Measurements from ENCODE around the gene MINK1.

The MINK1 gene

DNA sequence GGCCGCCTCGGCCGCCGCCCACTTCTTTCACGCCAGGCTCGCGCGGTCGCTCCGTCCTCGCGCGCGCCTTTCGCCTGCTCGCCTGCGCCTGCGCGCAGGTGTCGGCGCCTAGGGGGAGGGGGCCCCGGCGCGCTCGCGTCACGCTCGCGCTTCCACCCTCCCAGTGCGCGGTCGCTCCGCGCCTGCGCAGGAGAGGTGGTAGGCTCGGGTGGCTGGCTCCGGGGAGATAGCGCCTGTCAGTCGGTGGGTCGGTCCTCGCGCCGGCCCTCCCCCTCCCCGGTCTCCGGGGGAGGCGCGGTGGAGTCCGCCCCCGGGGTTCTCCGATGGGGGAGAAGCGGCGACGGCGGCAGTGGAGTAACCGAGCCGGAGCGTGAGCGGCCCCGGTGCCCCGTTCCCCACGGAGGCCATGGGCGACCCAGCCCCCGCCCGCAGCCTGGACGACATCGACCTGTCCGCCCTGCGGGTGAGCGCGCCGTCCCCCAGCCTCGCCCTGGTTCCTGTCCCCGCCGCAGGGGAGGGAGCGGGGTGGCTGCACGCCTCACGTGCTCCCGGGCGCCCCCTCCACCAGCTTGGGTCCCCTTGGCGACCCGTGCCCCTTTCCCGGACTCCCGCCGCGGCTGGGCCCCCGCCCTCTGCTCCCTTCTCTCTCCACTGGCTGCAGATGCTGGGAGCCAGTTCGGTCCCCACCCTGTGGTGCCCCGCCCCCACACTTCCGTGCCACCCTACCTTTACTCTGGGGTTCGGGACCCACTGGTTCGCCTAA is at the start of gene MINK1:
TSS of gene MINK1 (plus strand) at position 163 of the 763 bp plus-strand sequence. CDS start at position 407, 244 bp downstream.
- peak; percentile 83 for DNase-seq

DNA sequence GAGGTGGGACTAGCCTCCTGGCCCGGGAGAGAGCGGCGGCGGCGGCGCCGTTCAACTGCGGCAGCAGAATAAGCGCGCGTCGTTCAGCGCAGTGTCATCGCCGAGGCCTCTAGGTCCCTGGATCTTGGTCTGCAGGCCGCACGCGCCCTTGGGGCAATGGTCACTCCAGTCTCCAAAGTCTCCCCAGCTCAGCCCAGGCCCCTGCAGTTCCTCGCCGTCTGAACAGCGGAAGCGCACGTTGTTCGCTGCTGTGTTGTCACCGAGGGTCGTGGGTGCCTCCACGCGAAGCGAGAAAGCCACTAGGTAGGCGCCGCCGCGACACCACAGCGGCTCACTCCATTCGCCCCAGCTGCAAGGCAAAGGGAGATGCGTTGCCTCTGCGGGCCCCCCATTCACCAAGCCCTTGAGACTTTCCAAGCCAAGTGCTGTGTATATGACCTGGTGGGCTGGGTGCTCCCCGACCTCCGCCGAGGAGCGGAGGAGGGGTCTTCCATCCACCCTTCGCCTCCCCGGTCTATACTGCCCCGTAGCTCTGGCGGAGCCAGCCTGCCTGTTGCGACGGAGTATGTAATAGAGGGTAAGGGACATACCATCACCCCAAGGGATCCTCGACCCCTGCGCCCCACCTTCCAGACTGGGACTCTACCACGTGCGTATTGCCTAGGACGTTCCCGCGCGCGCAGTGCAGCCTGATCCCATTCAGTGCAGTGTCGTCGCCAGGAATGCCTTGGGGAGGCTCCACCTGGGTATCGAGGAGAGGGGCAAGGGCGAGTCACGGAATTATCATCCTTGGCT is 47.6 kb upstream of the MINK1 start:
- no peak for DNase-seq

DNA sequence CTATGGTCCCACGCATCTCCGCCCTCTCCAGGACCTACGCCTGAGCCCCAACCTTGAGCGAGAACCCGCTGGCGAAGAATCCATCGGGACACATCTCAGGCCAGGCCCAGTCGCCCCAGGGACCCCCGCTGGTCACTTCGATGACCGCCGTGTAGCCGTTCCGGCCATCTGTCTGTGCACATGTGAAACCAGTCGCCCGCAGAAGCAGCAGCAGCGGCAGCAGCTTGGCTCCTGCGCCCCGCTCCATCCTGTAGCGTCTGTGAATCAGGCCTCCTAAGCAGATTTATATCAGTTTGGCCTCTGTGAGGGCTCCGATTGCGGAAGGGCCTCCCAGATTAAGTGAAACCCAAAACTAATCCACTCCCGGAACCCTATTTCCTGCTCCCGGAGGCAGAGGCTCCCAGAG is 47.0 kb upstream of the MINK1 start, which contains the start of gene VMO1:
TSS of gene VMO1 (minus strand) at position 259 of the 406 bp plus-strand sequence. CDS start at position 247, 12 bp downstream.
- DNase-seq: no peak

DNA sequence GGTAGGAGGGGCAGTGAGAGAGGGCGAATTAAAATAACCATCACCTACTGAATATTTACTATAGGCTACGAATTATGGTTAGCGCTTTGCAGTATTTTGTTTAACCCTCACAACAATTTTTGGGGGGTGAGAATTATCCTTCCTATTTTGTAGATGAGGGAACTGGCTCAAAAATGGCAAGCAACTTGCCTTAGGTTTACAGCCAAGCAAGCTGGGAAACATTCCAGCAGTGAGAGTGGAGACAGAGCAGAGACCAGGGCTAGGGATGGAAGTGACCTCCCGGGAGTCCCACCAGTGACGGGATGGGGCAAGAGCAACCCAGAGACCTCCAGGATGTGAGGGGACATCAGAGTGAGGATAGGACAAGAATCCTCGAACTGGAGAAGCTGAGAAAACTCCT is 46.6 kb upstream of the MINK1 start:
- no peak for DNase-seq

DNA sequence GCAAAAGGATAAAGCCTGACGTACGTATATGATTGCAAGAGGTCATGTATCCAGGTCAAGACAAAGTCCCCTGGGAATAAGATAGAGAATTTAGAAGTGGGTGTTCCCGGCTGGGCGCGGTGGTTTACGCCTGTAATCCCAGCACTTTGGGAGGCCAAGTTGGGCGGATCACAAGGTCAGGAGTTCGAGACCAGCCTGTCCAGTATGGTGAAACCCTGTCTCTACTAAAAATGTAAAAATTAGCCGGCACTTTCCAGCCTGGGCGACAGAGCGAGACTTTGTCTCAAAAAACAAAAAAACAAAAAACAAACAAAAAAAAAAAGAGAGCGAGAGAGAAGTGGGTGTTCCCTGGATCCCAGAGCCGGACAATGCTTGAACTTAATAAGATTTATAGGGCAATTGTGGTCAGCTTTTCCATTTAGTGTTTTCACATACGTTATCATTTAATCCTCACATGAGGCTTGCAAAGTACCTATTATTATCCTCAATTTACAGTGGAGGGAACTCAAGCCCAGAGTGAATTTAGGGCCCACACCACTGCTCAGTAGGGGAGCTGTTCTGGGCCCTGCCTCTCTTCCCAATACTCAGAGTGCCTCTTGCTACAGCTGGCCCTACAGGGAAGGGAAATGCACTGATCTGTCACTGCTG is 44.9 kb upstream of the MINK1 start:
- no peak for DNase-seq

DNA sequence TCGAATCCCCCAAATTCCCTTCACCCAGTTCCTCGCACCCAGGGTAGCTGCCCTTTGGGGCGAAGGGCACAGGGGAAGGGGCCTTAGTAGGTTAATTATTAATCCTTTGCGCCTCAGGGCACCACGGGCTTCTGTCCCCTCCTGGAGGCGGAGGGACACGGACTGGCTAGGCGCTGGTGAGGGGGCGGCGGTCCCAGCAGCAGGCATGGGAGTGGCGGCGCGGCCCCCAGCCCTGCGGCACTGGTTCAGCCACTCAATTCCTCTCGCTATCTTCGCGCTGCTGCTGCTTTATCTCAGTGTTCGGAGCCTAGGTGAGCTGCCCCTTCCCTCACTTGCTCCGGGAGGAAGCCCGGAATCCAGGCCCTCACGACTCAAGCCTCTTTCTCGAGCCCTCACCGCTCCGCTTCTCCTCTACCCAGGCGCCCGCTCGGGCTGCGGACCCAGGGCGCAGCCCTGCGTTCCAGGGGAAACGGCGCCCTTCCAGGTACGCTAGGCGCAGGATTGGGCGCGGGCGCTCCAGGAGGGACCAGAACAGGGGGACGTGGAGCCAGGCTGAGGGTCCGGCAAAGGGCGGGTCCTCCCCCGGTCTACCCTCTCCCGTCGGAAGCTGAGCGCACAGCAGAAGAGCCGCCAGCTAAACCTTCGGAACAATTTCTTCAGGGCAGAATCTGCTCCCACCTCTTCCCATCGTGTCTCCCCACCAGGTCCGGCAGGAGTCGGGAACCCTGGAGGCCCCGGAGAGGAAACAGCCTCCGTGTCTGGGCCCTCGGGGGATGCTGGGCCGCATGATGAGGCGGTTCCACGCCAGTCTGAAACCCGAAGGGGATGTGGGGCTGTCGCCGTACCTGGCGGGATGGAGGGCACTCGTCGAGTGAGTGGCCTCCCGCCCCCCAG is 44.1 kb upstream of the MINK1 start, which contains the start of gene GLTPD2:
TSS of gene GLTPD2 (plus strand) at position 158 of the 894 bp plus-strand sequence. CDS start at position 206, 48 bp downstream.
- no peak for DNase-seq

DNA sequence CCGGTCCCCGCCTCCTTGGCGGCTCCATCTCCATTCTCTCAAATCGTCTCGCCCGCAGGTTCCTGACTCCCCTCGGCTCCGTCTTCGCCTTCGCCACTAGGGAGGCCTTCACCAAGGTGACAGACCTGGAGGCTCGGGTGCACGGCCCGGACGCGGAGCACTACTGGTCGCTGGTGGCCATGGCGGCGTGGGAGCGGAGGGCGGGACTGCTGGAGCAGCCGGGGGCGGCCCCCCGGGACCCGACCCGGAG is 43.5 kb upstream of the MINK1 start:
- no peak for DNase-seq

DNA sequence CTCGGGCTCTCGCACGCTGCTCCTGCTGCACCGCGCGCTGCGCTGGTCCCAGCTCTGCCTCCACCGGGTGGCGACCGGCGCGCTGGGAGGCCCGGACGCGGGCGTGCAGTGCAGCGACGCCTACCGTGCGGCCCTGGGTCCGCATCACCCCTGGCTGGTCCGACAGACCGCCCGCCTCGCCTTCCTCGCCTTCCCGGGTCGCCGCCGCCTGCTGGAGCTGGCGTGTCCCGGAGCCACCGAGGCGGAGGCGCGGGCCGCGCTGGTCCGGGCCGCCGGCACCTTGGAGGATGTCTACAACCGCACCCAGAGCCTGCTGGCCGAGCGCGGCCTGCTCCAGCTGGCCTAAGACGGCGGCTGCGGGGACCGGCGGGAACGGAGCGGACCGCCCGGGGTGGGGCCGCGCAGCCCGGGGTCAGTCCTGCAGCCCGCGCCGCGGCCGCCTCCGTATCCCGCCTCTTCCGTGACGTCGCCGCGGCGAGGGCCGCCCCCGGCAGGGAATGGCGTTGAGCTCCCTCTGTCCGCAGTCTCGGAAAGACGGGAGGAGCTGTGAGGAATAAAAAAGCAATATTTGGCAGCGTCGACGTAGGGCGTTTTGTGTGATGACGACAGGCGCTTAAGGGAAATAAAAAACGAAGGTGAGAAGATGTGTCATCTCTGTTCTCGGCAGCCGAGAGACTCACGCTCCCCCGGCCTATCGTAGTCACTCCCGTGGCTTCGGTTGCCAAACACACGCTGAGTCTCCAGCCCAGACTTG is 43.0 kb upstream of the MINK1 start:
- peak; percentile 75 for DNase-seq

DNA sequence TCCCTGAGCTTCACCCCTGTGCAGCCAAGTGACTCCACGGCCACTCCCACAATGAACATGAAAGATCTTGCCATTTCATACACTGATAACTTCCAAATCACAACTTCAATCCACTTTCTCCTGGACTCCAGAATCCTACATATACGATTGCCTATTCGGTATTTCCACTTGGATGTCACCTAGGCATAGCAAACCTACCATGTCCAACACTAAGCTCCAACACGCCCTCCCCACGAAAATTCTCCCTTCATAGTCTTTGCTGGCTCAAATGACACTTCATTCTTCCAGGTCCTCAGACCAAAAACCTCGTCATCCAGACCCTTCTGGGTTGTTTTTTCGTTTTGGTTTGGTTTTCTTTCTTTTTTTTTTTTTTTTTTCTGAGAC is 42.4 kb upstream of the MINK1 start:
- no peak for DNase-seq

DNA sequence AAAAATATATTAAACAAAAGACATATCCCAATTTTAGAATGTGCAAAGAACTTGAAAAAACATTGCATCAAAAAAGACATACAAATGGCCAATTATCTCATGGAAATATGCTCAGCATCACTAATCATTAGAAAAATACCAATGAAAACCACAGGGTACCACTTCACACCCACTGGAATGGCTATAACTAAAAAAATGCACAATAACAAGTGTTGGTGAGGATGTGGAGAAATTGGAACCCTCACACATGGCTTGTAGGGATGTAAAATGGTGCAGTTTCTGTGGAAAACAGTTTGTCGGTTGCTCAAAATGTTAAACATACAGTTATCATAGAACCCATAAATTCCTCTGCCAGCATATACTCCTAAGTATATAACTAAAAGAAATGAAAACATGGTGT is 38.0 kb upstream of the MINK1 start:
- DNase-seq: no peak

DNA sequence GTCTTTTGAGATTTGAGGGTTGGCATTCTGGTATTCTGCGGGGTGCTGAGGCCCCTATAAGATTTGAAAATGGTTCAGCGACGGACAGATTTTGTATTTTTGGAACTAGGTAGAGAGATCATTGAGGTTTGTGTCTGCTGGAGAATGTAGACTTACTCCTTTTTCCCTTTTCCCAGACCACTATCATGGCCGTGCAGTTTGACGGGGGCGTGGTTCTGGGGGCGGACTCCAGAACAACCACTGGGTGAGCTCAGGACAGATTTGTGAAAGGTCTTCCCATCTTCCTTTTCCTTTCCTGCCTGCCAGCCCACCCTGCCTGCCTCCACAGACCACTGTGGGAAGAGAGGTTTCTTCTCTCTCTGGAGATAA is 36.6 kb upstream of the MINK1 start:
- peak; percentile 37 for DNase-seq

DNA sequence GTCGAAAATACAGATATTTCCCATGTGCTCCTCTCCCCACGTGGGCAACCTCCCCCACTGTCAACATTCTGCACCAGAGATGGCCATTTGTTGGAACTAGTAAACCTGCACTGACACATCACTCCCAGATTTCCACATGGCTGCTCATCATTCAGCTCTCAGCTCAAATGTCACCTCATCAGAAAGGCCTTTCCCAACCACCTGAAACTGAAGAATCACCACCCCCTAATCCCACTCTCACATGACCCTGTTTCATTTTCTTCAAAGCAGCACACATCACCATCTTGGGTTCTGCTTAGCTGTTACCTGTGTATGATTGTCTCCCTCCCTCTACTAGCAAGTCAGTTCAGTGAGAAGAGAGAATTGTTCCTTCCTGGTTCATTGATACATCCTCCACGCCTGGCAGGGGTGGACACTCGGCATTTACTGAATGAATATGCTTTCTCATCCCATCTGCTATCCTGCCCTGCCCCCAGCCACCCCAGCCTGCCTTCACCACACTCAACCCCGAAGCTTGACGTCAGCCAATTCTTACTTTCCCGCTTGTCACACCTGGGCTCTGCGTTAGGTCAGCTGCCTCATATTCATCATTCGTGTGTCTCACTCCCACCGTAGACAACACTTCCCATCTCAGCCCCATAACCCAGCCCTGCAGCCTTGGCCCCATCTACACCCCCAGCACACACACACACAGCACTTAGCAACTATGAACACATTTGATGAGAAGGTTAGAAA is 32.5 kb upstream of the MINK1 start:
- no peak for DNase-seq

DNA sequence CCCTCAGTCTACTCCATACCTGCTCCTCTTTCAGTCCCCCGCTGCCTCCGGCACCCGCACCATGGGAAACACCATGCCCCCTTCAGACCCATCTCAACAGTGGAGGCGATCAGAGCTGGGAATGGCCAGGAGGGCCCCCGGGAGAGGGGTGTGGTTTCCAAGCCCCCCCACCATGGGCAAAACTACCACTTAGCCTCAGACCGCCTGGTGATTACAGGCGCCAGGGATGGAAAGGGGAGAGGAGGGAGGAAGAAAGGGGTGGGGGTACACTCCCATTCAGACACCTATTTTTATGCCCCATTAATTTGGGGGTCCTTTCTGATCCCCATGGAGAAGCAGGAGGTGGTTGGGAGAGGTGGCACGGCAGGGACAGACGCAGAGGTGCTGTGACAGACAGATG is 30.9 kb upstream of the MINK1 start, which contains the start of gene C17orf114:
TSS of gene C17orf114 (minus strand) at position 101 of the 400 bp plus-strand sequence.
- no peak for DNase-seq

DNA sequence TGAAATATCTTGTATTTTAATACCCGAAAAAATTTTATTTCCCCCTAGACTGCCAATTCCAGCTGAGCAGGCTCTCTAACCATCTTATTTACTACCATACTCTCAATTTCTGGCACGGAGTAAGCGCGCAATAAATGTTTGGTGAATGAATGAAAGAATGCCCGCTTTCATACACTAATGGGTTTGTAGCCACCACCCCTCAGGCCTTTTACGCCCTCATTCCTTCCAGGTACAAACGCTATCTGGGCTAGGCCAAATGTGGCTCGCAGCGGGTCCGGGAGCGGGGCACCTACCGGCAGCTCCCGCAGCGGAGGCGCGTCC is 26.7 kb upstream of the MINK1 start:
- DNase-seq: no peak

DNA sequence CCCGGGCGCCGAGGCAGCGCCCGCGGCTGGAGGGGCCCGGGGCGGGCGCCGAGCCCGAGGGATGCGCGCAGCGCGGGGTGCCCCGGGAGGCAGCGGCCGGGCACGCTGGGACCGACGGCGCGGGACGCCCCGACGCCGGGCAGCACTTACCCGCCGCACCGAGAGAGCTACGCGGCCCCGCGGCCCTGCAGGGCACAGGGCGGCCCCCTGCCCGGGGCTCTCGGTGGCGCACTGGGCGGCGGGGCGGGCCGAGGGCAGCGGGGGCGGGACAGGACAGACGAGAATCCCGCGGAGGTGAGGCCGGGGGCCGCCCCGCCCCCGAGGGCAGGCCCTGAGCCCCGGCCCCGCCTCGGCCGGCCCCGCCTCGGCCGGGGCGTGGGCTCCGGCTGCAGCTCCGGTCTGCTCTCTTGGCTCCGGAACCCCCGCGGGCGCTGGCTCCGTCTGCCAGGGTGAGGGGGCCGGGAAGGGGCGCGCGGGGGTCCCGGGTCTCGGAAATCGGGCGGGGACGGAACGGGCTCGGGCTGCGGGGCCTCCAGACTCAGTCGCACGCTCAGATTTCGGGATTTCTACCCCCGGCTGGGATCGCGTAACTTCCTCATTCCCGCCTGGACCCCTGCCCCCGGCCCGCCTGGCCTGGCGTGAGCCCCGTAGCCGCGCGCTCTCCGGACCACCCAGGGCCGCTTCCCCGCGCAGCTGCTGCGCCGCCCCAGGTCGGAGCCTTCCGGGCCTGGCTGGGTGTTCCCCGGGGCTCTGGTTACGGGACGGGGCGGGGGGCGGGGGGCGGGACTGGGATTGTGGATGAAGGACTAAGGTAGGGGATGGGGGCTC is 26.1 kb upstream of the MINK1 start, which contains the start of gene PLD2:
TSS of gene PLD2 (plus strand) at position 376 of the 828 bp plus-strand sequence. CDS start 621 bp downstream, outside the sequence.
- DNase-seq: peak; percentile 84

DNA sequence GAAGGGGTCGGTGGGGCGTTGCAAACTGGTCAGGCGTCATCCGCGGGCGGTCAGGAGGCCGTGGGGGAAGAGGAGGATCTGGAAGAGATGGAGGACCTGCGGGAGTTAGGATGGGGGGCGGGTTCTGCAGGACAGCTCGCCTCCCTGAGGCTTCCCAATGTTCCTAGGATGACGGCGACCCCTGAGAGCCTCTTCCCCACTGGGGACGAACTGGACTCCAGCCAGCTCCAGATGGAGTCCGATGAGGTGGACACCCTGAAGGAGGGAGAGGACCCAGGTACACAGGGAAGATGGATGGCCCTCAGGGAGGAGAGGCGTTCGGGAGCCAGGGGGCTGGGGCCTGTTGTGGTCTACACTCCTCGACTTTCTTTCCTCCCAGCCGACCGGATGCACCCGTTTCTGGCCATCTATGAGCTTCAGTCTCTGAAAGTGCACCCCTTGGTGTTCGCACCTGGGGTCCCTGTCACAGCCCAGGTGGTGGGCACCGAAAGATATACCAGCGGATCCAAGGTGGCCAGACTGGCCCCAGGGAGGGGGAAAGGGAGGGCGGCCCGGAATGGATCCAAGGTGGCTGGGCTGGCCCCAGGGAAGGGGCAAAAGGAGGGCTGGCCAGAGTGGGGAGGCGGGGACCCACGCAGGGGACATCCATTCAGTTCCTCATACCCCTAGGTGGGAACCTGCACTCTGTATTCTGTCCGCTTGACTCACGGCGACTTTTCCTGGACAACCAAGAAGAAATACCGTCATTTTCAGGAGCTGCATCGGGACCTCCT is 25.3 kb upstream of the MINK1 start:
- DNase-seq: no peak

DNA sequence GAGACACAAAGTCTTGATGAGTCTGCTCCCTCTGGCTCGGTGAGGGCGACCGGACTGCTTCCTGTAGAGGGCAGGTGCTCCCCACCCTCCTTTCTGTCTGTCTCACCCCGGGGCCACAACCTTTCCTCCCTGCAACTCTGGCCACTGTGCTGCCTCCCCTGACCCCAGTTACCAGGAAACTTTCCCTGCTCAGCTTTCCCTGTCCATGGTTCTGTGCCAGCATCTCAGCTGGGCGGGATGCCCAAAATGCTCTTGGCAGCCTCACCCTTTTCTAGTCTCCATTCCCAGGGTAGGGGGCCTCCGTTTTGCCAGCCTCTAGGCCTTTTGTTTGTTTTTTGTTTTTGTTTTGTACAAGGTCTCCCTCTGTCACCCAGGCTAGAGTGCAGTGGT is 24.8 kb upstream of the MINK1 start:
- no peak for DNase-seq

DNA sequence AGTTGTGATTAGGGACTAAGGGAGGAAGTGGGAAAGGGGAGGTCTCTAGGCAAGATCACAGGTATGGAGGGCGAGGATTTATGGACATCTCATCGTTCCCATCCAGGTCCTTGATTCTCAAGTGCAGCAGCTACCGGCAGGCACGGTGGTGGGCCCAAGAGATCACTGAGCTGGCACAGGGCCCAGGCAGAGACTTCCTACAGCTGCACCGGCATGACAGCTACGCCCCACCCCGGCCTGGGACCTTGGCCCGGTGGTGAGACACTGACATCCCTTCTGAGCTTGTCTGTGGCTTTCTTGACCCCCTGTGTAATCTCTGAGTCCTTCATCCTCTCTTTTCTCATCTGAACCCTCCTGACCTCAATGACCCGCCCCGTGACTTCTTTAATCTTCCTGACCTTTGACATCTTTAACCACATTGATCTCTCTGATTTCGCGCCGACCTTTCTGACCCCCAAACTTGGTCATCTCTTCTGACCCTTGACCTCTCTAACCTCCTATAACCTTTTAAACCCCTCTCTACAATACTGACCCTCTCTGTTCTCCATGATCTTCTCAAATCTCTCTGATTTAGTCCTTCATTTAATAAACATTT is 22.3 kb upstream of the MINK1 start:
- DNase-seq: no peak

DNA sequence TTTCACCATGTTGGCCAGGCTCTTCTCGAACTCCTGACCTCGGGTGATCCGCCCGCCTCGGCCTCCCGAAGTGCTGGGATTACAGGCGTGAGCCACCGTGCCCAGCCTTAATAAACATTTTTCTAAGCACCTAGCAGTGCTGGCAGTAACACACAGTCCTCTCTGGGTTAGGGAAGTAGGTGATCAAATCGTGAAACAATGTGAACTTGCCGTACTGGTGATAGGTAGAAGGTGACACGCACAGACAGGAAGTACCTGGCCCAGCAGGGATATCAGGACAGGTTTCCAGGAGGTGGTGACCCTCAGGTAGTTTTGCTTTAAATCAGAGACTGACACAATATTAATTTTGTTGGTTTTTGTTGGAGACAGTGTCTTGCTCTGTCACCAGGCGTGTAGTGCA is 21.7 kb upstream of the MINK1 start:
- DNase-seq: no peak
